ENCODE results near the gene ZFP62. TPM values are rescaled to one million over a fixed set of nuclear protein-coding genes. Genes with fewer than 3 reads are reported as not detected.
A peak's percentile ranks its signal among the peaks of the same experiment; 100 is the strongest.

The ZFP62 gene
- total RNA-seq, 1 donor from 2014 or later = 17.4 TPM

DNA sequence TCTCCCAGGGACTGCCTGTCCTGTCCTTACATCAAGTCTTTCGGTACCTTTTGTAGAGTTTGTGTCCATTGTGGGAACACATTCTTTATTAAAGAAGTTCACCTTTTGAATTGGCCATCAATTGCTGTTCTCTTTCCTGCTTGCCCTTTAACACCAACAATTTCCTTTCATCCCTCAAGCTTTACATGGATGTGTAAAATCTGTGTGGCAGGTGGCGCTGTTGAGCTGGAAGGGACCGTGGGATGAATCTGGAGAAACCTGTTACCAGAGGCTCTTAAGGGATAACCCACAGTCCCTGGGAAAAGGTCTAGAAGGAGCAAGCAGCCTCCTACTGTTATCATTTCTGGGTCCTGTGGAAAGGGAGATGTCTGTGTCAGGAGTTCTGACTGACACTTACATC, 7.9 kb upstream of the ZFP62 start:
- DNase-seq (ENCODE audit: low read depth, low spot score) = peak; percentile 30

DNA sequence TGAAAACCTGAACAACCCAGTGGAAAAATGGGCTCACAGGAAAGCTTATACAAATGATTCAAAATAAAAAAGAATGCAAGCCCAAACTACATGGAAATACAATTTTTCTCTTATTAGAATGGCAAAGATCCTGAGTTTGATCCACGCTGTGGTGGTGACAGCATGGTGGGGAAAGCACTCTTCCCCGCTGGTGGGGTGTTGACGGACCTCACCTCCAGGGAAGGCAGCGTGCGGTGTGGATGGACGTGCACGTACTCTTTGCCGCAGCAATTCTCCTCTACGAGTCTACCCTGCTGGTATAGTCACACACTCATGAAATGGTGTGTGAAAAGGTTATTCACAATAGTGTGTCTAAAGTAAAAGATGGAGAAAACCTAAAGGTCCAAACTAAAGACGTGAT, 5.9 kb upstream of the ZFP62 start:
- no peak for DNase-seq (ENCODE audit: low read depth, low spot score)

DNA sequence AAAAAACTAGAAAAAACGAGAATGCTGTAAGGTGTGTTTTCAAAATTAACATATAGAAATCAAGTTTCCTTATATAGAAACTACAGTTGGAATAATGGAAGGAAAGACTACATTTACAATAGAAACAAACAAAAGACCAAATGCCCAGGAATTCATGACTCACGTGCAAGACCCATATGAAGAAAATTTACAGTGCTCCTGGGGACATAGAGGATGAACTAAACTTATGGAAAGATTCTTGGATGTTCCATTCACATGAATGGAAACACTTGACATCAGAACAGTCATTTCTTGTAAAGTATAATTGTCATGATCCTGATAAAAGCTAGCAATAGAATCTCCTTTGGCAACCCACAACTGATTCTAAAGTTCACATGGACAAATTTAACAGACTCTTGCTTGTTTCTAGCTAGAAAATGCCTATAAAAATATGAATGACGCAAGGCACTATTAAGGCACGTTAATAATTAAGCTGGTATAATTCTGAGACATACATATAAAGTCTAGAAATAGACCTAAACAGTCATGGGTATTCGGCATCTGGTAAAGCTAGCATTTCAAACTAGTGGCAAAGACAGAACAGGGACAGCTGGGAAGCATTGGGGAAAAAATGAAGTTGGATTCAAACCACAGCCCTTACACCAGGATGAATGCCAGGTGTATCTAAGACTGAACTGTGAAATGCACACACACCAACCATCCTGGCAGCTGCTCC, 5.1 kb upstream of the ZFP62 start:
- no peak for DNase-seq (ENCODE audit: low read depth, low spot score)

DNA sequence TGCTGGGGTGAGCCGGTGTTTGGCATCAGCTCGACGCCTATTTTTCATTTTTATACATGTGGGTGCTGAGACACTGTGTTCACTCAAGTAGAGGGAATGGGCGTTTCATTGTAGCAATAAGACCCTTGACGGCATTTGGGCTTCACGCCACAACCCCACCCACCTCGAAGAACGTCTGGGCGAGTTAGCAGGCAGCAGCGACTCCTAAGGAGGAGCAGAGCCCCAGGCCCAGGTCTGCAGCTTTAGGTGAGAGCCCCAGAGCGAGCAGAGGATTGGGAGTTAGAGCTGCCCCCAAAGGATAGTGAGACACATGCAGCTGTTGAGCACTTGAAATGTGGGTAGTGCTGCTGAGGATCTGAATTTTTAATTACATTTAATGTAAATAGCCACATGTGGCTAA, 1.6 kb upstream of the ZFP62 start:
- no peak for DNase-seq (ENCODE audit: low read depth, low spot score)

DNA sequence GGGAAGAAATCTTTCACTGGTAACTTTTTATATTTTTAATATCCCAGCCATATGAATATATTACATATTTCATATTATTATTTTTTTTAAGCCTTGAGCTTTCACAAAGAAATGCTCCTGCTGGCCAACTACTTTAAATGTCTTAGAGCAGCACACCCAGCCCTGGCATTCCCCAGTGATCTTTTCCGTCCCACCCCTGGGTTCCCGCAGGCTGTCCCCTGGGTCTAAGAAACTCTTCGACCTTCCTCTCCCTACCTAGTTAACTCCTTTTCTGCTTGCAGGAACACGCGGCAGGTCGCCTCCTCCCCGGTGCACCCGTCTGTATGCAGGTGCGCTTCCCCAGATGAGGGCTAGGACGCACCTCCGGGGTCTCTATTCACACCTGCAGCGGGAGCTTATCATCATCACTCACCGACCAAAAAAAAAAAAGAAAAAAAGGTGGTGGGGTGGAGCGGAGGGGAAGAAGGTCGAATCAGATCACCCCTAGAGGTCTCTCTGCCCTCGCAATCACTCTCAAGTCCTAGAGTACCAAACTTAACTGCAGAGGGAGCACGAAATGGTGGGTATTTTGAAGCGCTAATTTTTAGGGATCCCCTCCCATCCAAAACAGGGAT, 696 bp downstream of the ZFP62 start:
- DNase-seq (ENCODE audit: low read depth, low spot score) = no peak

DNA sequence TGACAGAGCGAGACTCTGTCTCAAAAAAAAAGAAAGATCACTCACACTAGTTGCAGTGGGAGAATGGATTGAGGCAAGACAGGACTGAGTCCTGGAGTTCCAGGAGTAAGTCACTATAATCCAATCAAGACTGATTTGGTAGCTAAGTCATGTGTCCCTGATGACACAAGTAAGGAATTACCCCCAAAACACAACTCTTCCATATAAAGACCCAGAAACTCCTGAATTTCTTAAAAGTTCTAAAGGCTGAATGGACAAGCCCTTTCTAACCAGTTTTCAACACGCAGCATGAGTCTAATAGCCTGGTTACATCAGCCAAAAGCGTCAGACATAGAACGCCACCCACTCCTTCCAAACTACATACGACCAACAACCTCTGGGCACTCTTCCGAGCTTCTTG, 2.5 kb downstream of the ZFP62 start:
- no peak for DNase-seq (ENCODE audit: low read depth, low spot score)

DNA sequence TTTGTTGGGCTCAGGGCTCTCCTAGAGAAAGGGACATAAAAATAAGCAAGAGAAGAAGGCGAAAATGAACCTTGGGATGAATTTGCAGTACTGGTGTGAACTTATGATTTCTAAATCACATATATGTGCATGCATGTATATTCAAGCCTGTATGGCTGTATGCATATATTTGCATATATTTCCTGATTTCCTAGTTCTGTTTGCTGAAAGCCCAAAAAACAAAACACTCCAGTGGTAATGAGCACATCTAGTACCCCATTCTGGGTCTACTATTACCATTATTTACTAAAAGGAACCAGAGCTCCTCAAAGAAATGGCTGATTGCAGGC, 7.3 kb downstream of the ZFP62 start:
- DNase-seq (ENCODE audit: low read depth, low spot score) = no peak

DNA sequence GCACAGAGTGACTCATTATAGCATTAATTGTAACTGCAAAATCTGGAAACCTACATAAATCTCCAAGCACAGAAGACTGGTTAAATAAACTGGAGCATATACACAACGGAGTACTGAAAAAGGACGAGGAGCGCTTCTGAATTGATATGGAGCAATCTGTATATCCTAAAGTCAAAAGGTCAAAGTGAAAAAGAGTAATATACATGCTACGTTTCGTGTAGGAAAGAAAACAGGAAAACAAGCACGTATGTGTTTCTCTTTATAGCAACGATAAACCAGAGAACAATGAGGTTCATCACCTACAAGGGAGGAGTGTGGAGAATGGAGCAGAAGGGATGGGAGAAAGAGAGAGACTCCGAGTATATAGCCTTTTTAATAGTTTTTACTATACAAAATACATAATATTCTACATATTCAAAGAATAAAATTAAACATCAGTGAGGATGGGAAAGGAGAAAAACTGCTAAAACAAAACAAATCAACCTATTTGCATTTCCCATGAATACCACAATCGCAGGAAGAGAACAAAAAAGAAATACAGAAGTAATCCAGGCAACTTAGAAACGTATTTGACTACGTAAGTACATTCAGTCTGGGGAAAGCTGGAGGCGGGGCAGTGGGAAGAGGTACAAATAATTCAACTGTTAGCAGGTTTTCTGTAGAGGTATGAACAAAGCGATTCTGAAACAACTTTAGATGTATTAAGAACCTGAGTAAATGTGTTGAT, 7.8 kb downstream of the ZFP62 start:
- no peak for DNase-seq (ENCODE audit: low read depth, low spot score)

DNA sequence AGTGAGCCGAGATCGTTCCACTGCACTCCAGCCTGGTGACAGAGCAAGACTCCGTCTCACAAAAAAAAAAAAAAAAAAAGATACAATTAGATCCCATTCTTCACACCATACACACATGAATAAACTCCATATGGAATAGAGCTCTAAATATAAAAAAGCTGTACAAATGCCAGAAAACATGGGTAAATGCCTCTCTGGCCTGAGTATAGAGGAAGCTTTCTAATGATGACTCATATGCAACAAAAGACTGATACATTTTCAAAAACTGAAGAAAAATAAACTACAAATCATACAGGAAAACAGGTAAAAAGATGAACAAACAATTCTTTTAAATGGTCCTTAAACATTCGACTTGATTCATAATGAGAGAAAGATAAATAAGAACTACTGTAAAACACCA, 8.6 kb downstream of the ZFP62 start:
- no peak for DNase-seq (ENCODE audit: low read depth, low spot score)

DNA sequence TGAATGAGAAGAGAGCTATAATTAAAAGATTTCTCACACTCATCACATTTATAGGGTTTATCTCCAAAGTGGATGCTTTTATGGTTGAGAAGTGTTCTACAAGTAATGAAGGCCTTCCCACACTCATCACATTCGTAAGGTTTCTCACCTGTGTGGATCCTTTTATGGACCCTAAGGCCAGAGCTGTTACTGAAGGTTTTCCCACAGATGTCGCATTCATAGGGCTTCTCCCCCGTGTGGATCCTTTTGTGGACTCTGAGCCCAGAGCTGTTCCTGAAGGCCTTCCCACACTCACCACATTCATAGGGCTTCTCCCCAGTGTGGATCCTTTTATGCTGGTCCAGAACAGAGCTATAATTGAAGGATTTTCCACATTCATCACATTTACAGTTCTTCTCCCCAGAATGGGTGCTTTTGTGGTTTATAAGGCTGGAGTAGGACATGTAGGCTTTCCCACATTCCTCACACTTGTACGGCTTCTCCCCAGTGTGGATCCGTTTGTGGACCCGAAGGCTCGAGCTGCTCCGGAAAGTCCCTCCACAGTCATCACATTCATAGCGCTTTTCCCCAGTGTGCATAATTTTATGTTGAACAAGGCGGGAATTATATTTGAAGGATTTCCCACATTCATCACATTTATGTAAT, 10.5 kb downstream of the ZFP62 start:
- no peak for DNase-seq (ENCODE audit: low read depth, low spot score)

DNA sequence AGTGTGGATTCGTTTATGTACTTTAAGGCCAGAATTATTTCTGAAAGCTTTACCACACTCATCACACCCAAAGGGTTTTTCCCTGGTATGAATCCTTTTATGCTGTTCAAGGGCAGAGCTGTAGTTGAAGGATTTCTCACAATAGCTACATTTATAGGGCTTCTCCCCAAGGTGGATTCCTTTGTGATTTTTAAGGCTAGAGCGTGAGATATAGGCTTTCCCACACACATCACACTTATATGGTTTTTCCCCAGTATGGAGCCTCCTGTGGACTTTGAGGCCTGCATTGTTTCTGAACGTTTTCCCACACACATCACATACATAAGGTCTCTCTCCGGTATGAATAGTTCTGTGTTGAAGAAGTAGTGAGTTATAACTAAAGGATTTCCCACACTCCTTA, 11.2 kb downstream of the ZFP62 start:
- no peak for DNase-seq (ENCODE audit: low read depth, low spot score)

DNA sequence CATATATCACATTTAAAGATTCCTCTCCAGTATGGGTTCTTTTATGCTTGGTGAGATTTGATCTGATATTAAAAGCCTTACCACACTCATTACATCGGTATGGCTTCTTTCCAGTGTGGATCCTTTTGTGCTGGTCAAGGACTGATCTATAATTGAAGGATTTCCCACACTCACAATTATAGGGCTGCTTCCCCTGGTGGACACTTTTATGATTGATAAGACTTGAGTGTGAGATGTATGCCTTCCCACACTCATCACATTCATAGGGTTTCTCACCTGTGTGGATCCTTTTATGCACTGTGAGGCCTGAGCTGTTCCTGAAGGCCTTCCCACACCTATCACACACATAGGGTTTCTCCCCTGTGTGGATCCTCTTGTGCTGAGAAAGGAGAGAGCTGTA, 12.2 kb downstream of the ZFP62 start:
- no peak for DNase-seq (ENCODE audit: low read depth, low spot score)

DNA sequence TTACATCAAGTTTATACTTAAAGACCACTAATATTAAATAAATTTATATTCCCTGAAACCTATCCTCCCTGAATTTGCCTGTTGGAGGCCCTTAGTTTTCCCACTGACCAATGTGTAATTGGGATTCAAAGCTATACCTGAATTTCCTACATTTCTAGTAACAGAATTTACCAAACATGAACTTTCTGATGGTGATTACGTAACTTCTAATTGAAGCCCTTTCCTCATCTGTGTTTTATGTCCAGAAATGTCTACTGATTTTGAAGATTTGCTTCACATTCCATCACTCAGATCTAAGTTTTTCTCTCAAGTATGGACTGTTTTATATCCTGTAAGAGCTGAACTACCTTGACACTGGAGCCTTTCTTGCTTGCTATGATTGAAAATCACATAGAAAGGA, 12.8 kb downstream of the ZFP62 start:
- DNase-seq (ENCODE audit: low read depth, low spot score) = no peak

DNA sequence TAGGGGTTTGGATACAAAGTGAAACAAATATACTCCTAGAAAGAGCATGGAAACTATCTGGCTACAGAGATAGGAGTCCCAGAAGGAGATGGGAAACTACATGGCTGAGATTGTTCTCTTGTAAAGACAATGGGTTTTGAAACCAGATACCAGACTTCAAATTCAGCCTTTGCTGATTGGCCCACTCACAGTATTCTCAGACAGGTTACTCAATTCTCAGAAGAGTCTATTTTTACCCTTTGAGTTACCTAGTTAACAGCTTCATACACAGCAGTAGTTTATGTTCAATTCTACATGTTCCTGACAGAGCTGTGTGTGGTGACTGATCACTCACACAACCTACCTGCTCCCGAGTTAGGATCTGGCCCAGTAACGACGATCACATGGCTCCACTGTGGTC, 14.1 kb downstream of the ZFP62 start:
- DNase-seq (ENCODE audit: low read depth, low spot score) = no peak

DNA sequence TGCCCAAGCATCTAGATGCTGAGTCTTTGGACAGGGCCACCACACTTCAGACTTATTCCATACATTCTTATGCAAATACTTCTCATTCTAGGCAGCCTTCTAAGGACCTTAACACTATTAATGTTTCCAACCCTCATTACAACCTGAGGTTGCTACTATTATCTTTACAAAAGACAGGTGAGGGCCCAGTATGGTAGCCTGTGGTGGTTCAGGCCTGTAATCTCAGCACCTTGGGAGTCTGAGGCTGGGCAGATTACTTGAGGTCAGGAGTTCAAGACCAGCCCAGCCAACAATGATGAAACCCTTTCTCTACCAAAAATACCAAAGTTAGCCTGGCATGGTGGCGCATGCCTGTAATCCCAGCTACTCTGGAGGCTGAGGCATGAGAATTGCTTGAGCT, 16.2 kb downstream of the ZFP62 start:
- DNase-seq (ENCODE audit: low read depth, low spot score) = no peak

DNA sequence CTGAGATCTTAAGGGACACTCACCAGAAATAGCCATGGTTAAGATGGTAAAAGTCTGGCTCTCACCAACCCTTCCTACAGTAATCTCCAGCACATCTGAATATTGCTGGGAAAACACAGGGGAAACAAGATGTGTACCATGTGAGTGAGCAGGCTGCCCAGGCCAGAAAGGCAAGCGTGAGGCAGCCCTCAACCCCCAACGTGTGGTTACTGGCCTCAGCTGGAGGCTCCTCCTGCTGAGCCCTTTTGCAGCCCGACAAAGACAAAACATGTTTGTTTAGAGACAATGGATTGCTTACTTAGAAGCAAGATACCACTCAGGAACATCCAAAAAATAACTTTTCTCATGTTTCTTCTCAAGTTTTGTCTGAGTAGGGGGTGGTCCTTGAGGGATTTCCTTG, 16.6 kb downstream of the ZFP62 start:
- no peak for DNase-seq (ENCODE audit: low read depth, low spot score)

DNA sequence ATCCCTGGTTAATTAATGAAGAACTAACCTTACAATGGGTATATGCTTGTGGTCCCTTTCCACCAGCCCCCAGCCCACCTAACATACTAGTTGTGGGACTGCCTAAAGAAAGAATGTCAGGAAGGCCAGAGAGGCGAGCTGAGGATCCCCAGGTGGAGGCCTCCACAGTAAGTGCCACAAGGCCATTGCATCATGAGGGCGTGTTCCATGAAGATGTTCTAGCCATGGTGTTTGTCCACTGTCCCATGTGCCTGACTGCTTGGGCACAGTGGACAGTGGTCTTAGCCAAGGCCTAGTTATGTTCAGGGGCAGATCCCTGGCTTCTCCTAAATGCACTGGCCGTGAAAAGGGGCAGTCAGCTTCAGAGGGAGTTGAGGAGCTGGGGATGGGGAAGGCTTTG, 21.1 kb downstream of the ZFP62 start:
- no peak for DNase-seq (ENCODE audit: low read depth, low spot score)

DNA sequence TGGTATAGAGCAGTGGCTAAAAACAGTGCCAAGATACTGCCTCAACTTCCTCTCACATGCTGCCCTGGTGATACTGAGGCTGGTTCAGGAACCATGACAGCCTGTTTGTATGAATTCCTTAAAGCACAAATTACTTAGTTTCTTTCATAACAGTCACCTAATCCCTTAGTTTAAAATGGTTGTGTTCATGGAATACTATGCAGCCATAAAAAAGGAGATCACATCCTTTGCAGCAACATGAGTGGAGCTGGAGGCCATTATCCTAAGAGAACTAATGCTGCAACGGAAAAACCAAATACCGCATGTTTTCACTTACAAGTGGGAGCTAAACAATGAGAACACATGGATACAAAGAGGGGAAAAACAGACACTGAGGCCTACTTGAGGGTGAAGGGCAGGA, 21.8 kb downstream of the ZFP62 start:
- DNase-seq (ENCODE audit: low read depth, low spot score) = no peak

DNA sequence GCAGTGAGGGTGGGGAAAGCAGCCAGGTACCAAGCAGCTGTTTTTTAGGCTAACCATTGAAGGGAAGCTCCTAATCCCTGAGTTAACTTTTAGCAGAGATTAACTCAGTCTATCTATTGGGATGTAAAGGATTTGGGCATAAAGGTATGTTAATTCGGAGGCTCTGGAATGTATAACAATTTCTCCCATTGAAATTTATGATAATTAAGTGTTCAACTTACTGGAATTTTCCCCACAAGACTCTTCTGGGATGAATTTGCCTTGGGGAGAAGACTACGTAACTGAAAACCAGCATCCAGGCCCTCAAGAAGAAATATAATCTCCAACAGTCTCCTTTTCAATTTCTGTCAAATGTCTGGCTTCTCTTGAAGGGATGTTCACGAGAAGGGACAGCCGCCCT, 23.6 kb downstream of the ZFP62 start:
- no peak for DNase-seq (ENCODE audit: low read depth, low spot score)

DNA sequence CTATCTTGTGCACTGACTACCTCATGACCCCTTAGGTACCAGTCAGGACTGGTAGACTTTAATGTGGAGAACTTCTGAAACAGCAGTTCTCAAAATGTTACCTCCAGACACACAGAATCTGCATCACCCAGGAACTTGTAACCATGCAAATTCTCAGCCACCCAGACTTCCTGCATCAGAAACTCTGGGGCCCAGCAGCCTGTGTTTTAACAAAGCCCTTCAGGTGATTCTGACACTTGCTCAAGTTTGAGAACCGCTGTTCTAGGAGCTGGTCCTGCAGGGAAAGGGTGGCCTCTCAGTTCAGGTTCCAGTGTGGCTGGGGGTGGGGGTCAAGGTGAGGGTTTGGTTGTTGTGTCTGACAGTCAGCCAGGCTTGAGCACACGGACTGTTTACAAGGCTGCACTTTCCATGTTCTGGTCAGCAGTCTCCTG, 28.4 kb downstream of the ZFP62 start:
- no peak for DNase-seq (ENCODE audit: low read depth, low spot score)

DNA sequence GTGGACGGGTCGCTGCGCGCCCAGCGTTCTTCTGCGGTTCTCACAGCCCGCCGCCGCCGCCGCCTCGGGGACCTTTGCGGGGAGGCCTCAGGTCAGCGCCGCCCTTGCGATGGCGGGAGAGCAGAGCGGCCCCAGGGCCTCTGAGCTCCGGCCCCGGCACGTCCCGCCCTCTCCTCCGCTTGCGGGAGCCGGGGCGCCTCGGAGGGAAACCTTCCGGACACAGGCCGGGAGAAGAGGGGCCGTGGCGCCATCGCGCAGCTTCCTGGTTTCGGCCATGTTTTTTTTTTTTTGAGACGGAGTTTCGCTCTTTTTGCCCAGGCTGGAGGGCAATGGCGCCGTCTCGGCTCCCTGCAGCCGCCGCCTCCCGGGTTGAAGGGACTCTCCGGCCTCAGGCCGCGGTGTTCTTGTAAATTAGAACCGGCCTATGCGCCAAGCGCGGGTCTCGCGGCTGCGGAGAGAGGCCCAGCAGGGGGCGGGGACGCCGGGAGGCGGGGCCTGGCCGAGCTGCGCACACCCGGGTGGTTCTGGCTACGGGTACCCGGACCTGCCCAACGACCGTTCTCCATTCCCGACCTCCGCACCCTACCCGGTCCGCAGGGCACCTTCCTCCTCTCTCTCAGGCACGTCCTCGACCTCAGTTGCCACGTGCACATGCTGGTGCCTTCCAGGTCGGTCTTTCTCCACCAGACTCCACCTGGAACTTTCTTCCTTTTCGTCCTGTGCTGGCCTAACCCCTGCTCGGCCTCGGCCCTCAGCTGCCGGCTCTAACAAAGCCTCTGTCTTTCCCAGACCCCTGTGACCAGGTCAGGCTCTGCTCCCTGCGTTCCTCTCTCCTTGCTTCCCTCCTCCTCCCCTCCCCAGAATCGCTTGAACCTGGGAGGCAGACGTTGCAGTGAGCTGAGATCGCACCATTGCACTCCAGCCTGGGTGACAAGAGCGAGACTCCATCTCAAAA, 29.7 kb downstream of the ZFP62 start:
- DNase-seq (ENCODE audit: low read depth, low spot score) = no peak

Data from pulmonary artery endothelial cell (primary cell).